HCEC 1CT (cell line): Measurements from ENCODE around the gene MAPK8IP3.

Source experiments
- DNase-seq: peaks from one replicate; pipeline ENCODE4 v3.0.0-alpha.2; 2017

Gene MAPK8IP3

DNA sequence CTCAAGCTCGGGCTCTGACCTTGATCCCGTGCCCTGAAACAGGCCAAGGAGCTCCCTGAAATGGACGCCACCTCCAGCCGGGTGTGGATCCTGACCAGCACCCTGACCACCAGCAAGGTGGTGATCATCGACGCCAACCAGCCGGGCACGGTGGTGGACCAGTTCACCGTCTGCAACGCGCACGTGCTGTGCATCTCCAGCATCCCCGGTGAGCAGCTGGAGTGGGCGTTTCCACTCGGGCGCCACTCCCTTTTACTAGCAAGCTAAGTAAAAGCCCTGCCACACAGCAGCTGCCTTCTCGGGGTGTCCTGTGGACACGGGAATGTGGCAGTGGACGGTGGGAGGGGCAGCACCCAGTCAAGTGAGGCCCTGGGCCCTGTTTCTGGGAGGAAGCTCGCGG lies 59.0 kb downstream of the MAPK8IP3 start:
- no peak for DNase-seq

DNA sequence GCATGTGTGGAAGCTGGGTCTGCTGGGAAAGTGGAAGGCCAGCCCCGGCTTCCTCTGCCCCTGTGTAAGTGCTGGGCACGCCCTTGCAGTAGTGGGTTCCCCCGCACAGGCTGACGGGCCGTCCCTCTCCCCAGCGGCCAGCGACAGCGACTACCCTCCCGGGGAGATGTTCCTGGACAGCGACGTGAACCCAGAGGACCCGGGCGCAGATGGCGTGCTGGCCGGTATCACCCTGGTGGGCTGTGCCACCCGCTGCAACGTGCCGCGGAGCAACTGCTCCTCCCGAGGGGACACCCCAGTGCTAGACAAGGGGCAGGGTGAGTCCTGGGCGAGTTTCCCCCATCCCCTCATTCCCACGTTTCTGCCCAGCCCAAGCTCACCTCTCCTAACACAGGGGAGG lies 59.8 kb downstream of the MAPK8IP3 start:
- DNase-seq, result no peak

DNA sequence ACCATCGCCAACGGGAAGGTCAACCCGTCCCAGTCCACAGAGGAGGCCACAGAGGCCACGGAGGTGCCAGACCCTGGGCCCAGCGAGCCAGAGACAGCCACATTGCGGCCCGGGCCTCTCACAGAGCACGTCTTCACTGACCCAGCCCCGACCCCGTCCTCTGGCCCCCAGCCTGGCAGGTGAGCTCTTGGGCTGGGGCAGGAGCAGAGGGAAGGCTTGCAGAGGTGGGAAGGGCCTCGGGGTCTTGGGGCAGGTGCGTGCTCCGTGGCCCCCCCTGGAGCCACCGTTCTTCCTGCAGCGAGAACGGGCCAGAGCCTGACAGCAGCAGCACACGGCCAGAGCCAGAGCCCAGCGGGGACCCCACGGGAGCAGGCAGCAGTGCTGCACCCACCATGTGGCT lies 60.2 kb downstream of the MAPK8IP3 start:
- DNase-seq, result no peak

DNA sequence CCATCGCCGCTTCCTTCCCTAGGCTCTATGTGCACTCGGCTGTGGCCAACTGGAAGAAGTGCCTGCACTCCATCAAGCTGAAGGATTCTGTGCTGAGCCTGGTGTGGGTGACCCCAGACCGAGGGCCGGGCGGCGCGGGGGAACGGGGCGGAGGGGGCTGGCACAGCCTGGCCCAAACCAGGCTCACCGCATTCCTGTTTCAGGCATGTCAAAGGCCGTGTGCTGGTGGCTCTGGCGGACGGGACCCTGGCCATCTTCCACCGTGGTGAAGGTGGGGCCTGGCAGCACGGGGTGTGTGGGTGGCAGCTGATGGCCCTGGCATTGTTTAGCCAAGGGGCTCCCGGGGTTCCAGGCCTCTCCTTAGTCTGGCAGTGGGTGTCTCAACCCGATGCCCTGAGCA lies 60.7 kb downstream of the MAPK8IP3 start:
- DNase-seq, result no peak

GRCh38 chr16:1767116-1767994 lies 61.4 kb downstream of the MAPK8IP3 start:
- no peak for DNase-seq

DNA sequence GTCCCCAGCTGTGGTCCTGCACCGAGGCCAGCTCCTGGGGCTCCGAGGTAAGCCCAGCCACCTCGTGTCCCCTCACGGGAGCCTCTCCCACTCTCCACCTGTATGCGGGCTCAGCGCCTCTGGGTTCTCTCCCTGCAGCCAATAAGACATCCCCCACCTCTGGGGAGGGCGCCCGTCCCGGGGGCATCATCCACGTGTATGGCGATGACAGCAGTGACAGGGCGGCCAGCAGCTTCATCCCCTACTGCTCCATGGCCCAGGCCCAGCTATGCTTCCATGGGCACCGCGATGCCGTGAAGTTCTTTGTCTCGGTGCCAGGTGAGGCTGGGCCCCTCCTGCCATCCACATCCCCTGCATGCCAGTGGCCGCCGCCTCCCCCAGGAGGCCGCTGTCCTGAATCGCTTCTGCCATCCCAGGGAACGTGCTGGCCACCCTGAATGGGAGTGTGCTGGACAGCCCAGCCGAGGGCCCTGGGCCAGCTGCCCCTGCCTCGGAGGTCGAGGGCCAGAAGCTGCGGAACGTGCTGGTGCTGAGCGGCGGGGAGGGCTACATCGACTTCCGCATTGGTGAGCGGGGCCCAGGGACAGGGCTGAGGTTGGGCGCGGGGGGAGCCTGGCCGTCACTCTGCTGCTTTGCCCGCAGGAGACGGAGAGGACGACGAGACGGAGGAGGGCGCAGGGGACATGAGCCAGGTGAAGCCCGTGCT lies 62.2 kb downstream of the MAPK8IP3 start:
- DNase-seq, result no peak

GRCh38 chr16:1768767-1769401 lies 62.9 kb downstream of the MAPK8IP3 start:
- DNase-seq, result no peak

DNA sequence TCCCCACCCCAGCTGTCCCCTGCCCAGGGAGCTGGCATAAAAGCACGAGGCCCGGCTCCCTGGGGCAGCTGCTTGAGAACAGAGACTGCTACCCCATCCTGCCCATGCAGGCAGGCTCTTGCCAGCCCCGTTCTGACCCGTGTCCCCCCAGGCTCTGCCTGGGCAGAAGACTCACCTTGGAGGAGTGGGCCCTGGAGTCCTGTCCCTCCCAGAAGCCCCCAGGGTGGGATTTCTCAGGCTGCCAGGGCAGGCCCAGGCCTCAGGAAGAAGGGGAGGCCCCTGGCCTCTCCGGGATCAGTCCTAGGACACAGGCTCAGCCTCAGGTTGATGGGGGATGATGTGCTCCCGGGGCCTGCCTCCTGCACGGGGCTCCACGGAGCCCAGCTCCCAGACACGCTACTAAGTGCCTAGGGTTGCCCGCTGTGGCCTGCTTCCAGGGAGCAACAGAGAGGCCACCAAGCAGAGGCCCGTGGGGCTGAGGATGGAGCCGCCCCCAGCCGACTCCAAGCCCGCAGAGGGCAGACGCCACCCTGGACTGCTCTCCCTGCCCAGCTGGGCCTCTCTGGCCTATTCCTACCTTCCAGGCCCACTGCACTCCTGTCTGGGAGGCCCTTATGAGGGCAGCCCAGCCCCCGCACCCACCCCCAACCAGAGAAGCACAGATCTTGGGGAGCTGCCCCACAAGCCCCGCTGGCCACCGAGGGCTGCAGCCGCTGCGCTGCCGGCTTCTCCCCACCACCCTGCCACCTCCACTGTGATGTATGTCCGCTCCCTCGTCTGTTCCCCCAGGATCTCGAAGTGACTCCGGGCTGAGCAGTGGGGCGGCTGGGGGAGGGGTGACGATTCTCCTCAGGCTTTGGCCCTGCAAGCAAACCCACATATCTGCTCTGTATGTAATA lies 63.7 kb downstream of the MAPK8IP3 start:
- no peak for DNase-seq

- peak; percentile 43 for DNase-seq
Observed at GRCh38 chr16:1770328-1771187, 64.6 kb downstream of the MAPK8IP3 start.

- peak; percentile 62 for DNase-seq
Observed at GRCh38 chr16:1771188-1771863, 65.3 kb downstream of the MAPK8IP3 start, which contains the start of gene NME3. Gene NME3, minus strand, starts transcription at chr16:1771543. Its CDS starts 9 bp downstream, at chr16:1771534.

- no peak for DNase-seq
Observed at GRCh38 chr16:1771864-1772361, 65.9 kb downstream of the MAPK8IP3 start.

- DNase-seq, result peak; percentile 30
Observed at GRCh38 chr16:1772362-1772907, 66.4 kb downstream of the MAPK8IP3 start, which contains the start of gene EME2. Gene EME2, plus strand, starts transcription at chr16:1772810. Its CDS starts 418 bp downstream, at chr16:1773228.

DNA sequence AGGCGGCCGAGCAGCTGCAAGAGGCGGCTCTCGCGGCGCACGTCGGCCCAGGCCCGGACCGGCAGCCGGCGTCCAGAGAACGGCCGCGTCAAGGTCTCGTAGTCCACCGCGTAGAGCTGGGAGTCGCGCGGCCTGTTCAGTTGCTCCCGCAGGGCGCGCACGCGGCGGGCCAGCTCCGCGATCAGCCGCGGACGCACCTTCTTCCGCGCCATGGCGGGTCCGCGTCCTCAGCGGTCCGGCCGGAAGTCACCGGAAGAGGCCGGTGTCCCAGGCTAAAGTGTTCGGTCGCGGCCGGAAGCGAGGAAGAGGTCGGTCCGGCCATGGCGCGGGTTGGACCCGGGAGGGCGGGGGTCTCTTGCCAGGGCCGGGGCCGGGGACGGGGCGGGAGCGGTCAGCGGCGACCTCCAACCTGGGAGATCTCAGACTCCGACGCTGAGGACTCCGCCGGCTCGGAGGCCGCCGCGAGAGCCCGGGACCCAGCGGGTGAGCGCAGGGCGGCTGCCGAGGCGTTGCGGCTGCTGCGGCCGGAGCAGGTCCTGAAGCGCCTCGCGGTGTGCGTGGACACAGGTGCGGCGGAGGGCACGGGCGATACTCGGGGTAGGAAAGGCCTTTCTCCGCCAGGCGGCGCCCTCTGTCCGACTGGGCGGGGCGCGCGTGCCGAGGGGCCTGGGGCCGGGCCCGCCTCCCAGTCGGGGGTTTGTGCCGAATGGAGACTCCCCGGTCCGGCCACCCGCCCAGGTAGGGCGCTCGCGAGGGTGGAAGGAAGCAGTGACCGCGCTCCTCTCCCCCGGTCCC lies 67.1 kb downstream of the MAPK8IP3 start, which contains the start of gene MRPS34:
Gene MRPS34 (minus strand): TSS at position 227 of the 795 bp plus-strand sequence. CDS start 15 bp downstream, at position 212.
- peak; percentile 82 for DNase-seq

DNA sequence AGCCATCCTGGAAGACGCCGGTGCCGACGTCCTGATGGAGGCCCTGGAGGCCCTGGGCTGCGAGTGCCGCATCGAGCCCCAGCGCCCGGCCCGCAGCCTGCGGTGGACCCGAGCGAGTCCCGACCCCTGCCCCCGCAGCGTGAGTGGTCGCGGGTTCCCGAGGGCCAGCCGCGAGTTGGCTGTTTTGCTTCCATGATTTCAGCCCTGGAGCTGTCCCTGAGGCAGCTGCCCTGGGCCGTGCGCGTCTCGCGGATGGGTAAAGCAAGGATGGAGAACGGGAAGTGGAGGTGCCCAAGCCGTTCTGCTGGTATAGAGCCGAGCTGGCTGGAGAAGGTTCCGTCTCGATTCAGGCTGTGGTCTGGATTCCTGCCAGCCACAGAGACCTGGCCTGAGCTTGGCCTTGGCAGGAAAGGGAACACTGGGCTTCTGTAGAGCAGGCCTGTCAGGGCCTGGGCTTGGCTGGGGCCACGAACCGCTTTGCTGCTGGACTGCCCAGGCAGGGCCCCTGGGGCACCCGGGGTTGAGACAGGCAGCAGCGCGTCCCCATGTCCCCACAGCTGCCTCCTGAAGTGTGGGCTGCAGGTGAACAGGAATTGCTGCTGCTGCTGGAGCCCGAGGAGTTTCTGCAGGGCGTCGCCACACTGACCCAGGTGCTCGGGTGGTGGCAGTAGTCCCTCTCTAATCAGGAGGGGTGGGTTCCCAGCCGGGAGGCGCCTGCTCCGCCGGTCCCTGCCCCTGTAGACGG lies 67.9 kb downstream of the MAPK8IP3 start:
- DNase-seq, result no peak

DNA sequence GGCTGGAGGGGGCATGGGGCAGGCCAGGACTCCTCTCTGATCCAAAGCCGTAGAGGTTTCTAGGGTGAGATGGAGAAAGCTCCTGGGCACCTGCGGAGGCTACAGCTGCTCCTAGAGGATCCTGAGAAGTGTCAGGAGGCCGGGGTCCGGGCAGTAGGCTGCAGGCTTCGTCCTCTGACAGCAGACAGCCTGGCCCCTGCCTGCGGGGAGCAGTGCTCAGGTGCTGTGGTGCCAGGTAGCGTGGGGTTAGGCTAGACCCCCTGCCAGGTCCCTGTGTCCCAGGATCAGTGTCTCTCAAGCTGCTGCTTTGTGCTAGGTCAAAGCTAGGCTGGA lies 68.4 kb downstream of the MAPK8IP3 start:
- DNase-seq, result no peak

GRCh38 chr16:1775006-1775845 lies 69.2 kb downstream of the MAPK8IP3 start:
- DNase-seq, result no peak

DNA sequence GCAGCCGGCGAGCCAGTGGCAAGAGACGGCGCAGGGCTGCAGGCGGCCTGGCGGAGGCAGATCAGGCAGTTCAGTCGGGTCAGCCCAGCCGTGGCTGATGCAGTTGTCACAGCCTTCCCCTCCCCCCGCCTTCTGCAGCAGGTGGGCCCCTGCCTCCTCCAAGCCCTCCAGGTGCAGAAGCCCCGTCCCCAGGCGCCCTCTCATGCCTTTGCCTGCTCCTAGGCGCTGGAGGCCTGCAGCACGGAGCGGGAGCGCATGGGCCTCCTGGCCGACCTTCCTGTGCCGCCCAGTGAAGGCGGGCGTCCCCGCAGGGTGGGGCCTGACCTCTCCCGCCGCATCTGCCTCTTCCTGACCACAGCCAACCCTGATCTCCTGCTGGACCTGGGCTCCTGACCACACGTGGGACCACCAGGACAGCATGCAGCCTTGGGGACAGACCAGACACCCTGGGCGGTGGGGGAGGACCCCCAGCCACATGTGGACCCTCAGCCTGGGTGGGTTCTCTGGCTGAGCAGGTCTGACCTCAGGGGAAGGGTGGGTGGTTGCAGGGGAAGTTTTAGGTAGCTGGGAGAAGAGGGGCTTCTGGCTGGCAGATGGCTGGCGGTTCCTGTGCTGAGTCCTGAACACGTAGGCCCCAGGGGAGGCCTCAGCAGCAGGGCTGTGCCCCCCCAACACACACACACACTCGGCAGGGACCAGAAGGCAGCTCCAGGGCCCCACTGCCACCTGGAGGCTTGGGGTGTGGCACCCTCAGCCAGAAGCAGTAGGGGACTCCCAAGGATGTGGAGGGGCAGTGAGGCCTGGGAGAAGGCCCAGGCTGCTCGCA lies 70.1 kb downstream of the MAPK8IP3 start:
- no peak for DNase-seq
